Choroid plexus epithelial cell (primary cell): Measurements from ENCODE around the gene ZNF407.

Experiments
- DNase-seq: peaks from one replicate; pipeline ENCODE4 v3.0.0-alpha.2; 2010; ENCODE audit warnings: low read depth
- H3K4me3 ChIP-seq: 2 replicates; pipeline ENCODE4 v1.5.1; 2011; ENCODE audit warnings: low read depth, mild to moderate bottlenecking, control low read depth, low read length, moderate library complexity
- TF ChIP-seq, protein P1 (sequence below): conservative IDR thresholded peaks from 2 replicates; pipeline ENCODE4 v1.5.1; 2011; ENCODE audit warnings: low read depth, mild to moderate bottlenecking, control low read depth, inconsistent platforms, low read length, moderate library complexity

ZNF407 gene

DNA sequence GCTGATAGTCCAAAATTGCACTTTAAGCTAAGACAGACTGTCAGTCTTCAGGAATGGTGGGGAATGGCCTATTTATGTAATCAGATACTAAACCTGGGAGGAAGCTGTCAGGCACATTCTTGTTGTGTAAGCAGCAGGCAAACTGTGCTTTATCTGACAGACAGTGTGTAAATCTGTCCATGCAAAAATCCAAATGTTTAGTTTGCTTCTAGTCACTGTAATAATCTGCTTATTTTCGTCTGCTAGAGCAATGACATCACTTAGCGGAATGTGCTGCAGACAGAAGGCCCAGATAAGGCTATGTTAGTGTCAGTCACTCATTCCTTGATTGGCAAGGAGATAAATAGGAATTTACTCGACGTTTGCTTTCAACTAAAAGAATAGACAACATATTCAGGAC lies 263.5 kb downstream of the ZNF407 start:
- peak; percentile 71 for DNase-seq
- TF ChIP-seq, protein P1, sequence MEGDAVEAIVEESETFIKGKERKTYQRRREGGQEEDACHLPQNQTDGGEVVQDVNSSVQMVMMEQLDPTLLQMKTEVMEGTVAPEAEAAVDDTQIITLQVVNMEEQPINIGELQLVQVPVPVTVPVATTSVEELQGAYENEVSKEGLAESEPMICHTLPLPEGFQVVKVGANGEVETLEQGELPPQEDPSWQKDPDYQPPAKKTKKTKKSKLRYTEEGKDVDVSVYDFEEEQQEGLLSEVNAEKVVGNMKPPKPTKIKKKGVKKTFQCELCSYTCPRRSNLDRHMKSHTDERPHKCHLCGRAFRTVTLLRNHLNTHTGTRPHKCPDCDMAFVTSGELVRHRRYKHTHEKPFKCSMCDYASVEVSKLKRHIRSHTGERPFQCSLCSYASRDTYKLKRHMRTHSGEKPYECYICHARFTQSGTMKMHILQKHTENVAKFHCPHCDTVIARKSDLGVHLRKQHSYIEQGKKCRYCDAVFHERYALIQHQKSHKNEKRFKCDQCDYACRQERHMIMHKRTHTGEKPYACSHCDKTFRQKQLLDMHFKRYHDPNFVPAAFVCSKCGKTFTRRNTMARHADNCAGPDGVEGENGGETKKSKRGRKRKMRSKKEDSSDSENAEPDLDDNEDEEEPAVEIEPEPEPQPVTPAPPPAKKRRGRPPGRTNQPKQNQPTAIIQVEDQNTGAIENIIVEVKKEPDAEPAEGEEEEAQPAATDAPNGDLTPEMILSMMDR = no peak
- H3K4me3 ChIP-seq = no peak overlapping the region

DNA sequence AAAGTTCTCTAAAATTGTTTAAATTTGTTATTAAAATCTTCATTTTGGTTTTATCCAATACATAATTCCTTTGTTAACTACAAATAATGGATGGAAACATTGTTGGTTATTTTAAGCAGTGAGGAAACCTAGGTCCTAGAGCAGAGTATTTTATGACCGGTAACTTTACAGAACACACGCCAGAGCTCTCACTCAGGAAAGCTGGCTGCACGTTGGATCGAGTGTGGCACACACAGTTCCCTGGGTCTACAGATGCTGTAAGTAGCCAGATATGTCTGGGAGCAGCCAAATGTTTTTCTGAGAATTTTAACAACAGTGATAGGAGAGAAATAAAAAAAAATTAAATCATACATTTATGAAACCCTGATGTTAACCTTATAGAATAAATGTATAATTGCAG lies 264.4 kb downstream of the ZNF407 start:
- H3K4me3 ChIP-seq = no peak overlapping the region
- no peak for DNase-seq
- TF ChIP-seq, protein P1 = no peak

DNA sequence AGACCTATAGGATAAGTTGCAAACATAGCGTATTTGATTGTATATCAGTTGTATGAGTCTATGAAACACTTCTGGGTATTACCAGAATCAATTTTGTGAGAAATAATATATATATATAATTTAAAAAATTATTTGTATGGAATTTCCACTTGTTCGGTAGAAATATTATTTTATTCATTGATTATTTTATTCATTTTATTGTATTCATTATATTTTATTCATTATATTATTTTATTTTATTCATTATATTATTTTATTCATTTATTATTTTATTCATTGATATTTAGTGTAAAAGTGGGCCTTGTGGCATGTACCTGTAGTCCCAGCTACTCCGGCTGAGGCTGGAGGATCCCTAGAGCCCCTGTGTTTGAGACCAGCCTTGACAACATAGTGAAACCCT lies 268.9 kb downstream of the ZNF407 start:
- H3K4me3 ChIP-seq = no peak overlapping the region
- TF ChIP-seq, protein P1 = no peak

DNA sequence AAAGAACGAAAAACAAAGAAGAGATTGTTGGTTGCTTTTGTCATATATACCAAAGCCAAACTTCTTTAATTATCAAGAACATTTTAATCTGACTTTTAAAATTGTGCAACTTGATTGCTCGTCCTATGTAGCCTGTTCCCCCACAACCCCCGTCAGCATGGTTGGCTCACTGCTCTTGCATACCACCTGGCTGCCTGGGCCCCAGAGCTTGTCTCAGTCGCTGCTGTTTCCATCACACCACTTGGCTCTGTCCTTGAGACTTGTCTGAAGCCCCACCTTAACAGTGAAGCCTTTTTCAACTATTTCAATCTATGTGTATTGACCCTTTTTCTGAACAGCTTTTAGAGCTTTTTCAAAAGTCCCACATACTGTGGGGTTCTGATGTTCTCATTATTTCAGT lies 270.8 kb downstream of the ZNF407 start:
- TF ChIP-seq, protein P1 = no peak
- no peak overlapping the region for H3K4me3 ChIP-seq
- DNase-seq = no peak

More for the DNA sequence above, 268.9 kb downstream of the ZNF407 start:
- no peak for DNase-seq

DNA sequence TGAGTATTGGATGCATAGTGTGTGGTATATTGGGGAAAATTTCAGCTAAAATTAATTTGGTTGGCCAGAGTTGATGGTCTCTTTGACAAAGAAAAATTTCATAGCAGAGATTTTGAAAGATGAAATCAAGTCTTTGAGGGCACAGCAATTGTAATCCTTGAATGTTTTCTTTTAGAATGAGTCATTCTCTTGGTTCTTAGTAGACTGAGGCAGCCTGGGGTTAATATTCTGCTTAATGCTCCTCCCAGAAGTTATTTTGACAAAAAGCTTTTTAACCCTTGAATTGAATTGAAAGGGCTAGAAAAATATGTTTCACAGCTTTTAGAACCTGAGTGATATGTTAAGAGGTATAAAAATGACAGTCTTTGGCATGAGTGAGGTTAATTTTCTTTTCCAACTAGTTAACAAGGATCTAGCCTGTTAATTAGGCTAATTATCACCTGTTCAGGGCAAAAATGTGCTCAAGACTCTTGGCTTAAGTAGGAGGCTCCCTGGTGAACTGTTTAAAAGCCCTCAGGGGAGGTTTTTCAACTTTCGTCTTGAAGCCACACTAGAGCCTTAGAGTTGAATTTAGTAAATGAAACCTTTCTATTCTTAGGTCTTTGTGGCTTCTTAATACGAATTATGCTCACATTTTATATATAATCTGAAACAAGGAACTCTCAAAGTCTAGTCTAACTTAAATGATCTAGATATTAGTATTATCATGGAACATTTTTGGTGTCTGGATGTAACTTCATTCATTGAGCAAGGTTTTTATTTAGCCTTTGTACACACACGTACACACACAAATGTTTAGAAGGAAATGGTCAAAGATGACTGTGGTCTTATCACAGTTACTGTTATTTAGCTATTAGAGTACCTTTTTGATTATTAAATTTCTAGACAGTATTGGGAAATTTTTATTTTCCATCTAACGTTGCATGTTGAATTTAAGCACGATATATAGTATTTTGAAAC lies 272.5 kb downstream of the ZNF407 start:
- H3K4me3 ChIP-seq = no peak overlapping the region
- DNase-seq = peak; percentile 46
- TF ChIP-seq, protein P1 = no peak

DNA sequence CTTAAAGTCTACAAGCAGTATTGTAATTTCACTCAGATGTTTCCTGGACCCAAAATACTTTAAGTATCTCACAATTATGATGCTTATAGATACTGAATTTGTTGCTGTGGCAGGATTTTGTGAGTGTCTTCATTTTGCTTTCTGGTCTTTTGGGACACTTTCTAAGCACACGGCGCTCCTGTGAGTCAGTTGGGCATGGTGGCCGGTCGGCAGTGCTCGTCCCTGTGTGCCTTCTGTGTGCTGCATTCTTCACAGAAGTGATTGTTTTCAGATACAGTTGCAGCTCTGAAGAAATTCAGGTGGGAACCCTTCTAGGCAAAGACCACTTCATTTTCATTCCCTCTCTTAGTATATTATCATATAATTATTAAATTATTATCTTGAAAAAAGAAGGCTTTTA lies 273.3 kb downstream of the ZNF407 start:
- H3K4me3 ChIP-seq = no peak overlapping the region
- TF ChIP-seq, protein P1 = no peak
- DNase-seq = no peak

DNA sequence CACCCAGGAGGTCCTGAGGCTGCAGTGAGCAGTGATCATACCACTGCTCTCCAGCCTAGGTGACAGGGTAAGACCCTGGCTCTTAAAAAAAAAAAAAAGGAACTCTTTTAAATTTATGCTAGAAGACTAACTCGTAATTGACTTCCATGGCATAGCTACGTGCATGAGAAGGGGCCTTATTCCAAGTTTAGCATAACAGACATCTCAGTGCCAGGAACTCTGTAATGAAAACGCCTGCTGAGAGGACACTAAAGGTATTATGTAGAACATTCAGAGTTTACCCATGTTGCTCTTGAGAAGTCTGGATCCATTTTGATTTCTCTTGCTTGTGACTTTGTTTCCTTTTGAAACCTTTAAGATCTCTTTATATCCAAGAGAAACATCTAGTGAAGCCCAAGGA lies 276.0 kb downstream of the ZNF407 start:
- H3K4me3 ChIP-seq = no peak overlapping the region
- no peak for DNase-seq
- TF ChIP-seq, protein P1 = no peak
